Myocyte (in vitro differentiated cells): ENCODE measurements around the gene TCEAL4. TPM values are rescaled to one million over a fixed set of nuclear protein-coding genes. Genes with fewer than 3 reads are reported as not detected.
A peak's percentile ranks its signal among the peaks of the same experiment; 100 is the strongest.
"Not testable (repeated sequence)": the region's sequence is repeated elsewhere in the genome, so short reads cannot be mapped to it uniquely, and the experiment has no call there.

Experiments used
- DNase-seq: peaks from one replicate; pipeline ENCODE4 v3.0.0-alpha.2; 2012; ENCODE audit warnings: low read depth
- total RNA-seq: library from RNA; depleted of rRNA; stranded (reverse); fragments of >200 nt; gene quantifications from 2 replicates; pipeline ENCODE4 v1.2.3, GENCODE V29; 2014

Gene TCEAL4
- total RNA-seq, 1 donor from 2014 or later, result 153 TPM

GRCh38 chrX:103586659-103587058, 1.3 kb downstream of the TCEAL4 start:
- DNase-seq, result no peak

- not testable (repeated sequence) for DNase-seq
Observed at GRCh38 chrX:103592295-103592694, 7.0 kb downstream of the TCEAL4 start.

GRCh38 chrX:103595202-103595601, 9.9 kb downstream of the TCEAL4 start:
- not testable (repeated sequence) for DNase-seq

- DNase-seq, result peak; percentile 45
Observed at GRCh38 chrX:103607364-103608305, 22.3 kb downstream of the TCEAL4 start, which contains the start of gene TCEAL3. TCEAL3 (plus strand) TSS chrX:103607963; CDS start chrX:103609065, 1,102 bp downstream.

GRCh38 chrX:103608306-103608963, 23.1 kb downstream of the TCEAL4 start:
- DNase-seq, result no peak

- DNase-seq, result no peak
Observed at GRCh38 chrX:103610282-103610681, 25.0 kb downstream of the TCEAL4 start.

GRCh38 chrX:103613362-103613890, 28.1 kb downstream of the TCEAL4 start:
- DNase-seq, result no peak

- DNase-seq, result no peak
Observed at GRCh38 chrX:103614999-103615398, 29.7 kb downstream of the TCEAL4 start.

- no peak for DNase-seq
Observed at GRCh38 chrX:103615781-103616371, 30.6 kb downstream of the TCEAL4 start.

GRCh38 chrX:103616676-103617186, 31.4 kb downstream of the TCEAL4 start:
- no peak for DNase-seq

- no peak for DNase-seq
Observed at GRCh38 chrX:103624111-103624510, 38.8 kb downstream of the TCEAL4 start.

- DNase-seq, result no peak
Observed at GRCh38 chrX:103626855-103627254, 41.5 kb downstream of the TCEAL4 start.

GRCh38 chrX:103628386-103629317, 43.3 kb downstream of the TCEAL4 start, which contains the start of gene TCEAL1:
TCEAL1 (plus strand) TSS chrX:103628975; CDS start chrX:103629917, 942 bp downstream.
- DNase-seq, result peak; percentile 88

- peak; percentile 75 for DNase-seq
Observed at GRCh38 chrX:103629318-103630170, 44.2 kb downstream of the TCEAL4 start.

- DNase-seq, result no peak
Observed at GRCh38 chrX:103630171-103630511, 44.8 kb downstream of the TCEAL4 start.

GRCh38 chrX:103631145-103631544, 45.8 kb downstream of the TCEAL4 start:
- DNase-seq, result no peak

GRCh38 chrX:103635436-103635835, 50.1 kb downstream of the TCEAL4 start:
- no peak for DNase-seq
